ENCODE data around the gene OR6P1. TPM values are rescaled to one million over a fixed set of nuclear protein-coding genes. Genes with fewer than 3 reads are reported as not detected.

The OR6P1 gene, protein sequence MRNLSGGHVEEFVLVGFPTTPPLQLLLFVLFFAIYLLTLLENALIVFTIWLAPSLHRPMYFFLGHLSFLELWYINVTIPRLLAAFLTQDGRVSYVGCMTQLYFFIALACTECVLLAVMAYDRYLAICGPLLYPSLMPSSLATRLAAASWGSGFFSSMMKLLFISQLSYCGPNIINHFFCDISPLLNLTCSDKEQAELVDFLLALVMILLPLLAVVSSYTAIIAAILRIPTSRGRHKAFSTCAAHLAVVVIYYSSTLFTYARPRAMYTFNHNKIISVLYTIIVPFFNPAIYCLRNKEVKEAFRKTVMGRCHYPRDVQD
- not detected in 2 replicates for total RNA-seq

DNA sequence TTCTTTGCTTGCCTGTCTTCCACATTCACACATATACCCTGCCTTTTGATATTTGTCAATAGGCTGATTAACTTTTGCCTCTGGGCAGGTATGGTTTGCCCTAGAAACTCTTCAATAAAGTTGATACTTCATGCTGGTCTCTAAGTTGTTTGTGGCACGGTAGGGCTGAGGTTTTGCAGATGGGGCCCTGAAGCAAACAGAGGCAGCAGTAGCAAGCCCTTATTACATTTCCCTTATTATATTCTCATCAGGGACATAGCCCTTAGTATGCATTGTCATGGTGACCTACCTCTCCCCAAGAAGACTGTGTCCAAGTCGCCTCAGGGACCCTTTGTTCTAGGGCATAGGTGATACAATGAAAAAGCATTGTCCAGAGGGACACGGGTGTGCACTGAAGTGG lies at the start of gene OR6P1:
Gene OR6P1, minus strand, starts transcription at position 101 of the 400 bp plus-strand sequence. CDS start 6,976 bp downstream, outside the sequence.
- intact Hi-C loops (cut with micrococcal nuclease), result no loop called here

GRCh38 chr1:158613764-158614163 lies 43.4 kb upstream of the OR6P1 start:
- intact Hi-C loops (cut with micrococcal nuclease), result no loop called here

GRCh38 chr1:158611916-158612315 lies 41.5 kb upstream of the OR6P1 start:
- intact Hi-C loops (cut with micrococcal nuclease), result no loop called here

- intact Hi-C loops (cut with micrococcal nuclease), result no loop called here
Measured at GRCh38 chr1:158607296-158607695, 36.9 kb upstream of the OR6P1 start.

- intact Hi-C loops (cut with micrococcal nuclease), result no loop called here
Measured at GRCh38 chr1:158604968-158605367, 34.6 kb upstream of the OR6P1 start, which contains the start of gene OR10Z1. OR10Z1 (plus strand) TSS chr1:158605268; CDS start chr1:158606439, 1,171 bp downstream.

DNA sequence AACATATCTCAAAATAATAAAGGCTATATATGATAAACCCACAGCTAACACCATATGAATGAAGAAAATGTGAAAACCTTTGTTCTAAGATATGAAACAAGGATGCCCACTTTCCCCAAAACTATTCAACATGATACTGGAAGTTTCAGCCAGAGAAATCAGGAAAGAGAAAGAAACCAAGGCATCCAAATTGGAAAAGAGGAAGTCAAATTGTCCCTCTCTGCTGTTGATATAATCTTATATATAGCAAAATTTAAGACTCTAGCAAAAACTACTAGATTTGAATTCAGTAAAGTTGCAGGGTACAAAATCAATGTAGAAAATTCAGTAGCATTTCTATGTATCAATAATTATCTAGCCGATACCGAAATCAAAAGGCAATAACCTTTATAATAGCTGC lies 30.4 kb upstream of the OR6P1 start:
- intact Hi-C loops (cut with micrococcal nuclease), result no loop called here

GRCh38 chr1:158586942-158587341 lies 16.6 kb upstream of the OR6P1 start:
- intact Hi-C loops (cut with micrococcal nuclease), result no loop called here

GRCh38 chr1:158583962-158584361 lies 13.6 kb upstream of the OR6P1 start:
- intact Hi-C loops (cut with micrococcal nuclease), result no loop called here

DNA sequence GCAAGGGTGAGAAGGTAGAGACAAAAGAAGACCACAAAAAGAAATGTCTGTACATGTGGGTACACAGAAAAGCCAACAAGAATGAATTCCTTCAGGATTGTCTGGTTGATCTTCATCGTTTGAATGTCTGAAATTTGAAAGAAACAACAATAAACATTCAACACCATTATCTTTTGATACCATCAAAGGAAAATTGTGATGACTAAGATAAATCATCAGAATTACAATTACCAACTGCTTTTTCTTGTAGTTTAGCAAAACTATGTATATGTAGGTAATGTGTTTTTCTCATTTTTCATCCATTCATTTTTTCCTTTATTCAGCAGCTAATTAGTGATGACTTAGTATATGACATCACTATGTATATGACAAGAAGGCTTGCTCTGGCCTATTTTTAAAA lies 9.4 kb upstream of the OR6P1 start, which contains the start of gene OR10X1:
Gene OR10X1, minus strand, starts transcription at position 167 of the 400 bp plus-strand sequence. Its CDS starts 0 bp downstream, at position 167.
- intact Hi-C loops (cut with micrococcal nuclease), result no loop called here

- intact Hi-C loops (cut with micrococcal nuclease), result no loop called here
Measured at GRCh38 chr1:158577561-158577960, 7.2 kb upstream of the OR6P1 start.

- intact Hi-C loops (cut with micrococcal nuclease), result no loop called here
Measured at GRCh38 chr1:158572226-158572625, 1.8 kb upstream of the OR6P1 start.

- intact Hi-C loops (cut with micrococcal nuclease), result no loop called here
Measured at GRCh38 chr1:158564608-158565007, 5.8 kb downstream of the OR6P1 start.

- intact Hi-C loops (cut with micrococcal nuclease), result no loop called here
Measured at GRCh38 chr1:158563853-158564252, 6.5 kb downstream of the OR6P1 start.

DNA sequence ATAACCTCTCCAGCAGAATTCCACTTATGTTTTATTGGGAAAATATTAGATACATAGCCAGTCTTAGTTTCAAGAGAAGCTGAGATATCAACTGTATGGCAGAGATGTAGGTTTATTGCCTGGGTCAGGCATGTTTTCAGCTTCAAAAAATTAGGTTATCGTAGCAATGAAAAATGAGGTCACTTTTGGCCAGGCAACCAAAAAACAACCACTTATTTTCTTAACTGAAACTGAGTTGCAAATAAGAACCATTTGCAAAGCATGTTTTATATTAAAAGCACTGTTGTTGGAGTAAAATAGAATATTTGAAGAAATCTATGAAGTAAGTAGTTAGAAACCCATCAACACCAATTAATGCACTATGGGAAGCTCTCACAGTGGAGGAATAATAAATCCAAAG lies 10.7 kb downstream of the OR6P1 start:
- intact Hi-C loops (cut with micrococcal nuclease), result no loop called here

GRCh38 chr1:158554352-158554751 lies 16.0 kb downstream of the OR6P1 start, which contains the start of gene OR6Y1:
OR6Y1 (minus strand) TSS chr1:158554405; CDS start chr1:158548105, 6,300 bp downstream.
- intact Hi-C loops (cut with micrococcal nuclease), result no loop called here

DNA sequence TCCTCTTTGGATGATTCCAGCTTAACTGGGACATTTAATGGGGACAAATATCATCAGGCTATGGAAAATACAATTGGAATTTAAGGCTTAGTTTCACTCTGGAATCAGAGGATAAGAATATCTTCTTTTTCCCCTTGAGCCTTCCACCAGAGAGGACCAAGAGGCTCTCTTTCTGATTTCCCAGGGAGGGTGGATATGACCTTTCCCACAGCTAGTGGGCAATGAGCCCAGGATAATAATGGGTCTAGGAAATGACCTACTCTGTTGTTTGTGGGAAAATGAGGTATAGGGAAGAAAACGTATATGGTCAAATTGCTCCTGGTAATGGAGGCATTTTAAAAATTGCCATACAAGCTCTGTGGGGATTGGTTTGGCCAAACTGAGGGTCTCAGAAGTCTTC lies 18.1 kb downstream of the OR6P1 start:
- intact Hi-C loops (cut with micrococcal nuclease), result no loop called here

DNA sequence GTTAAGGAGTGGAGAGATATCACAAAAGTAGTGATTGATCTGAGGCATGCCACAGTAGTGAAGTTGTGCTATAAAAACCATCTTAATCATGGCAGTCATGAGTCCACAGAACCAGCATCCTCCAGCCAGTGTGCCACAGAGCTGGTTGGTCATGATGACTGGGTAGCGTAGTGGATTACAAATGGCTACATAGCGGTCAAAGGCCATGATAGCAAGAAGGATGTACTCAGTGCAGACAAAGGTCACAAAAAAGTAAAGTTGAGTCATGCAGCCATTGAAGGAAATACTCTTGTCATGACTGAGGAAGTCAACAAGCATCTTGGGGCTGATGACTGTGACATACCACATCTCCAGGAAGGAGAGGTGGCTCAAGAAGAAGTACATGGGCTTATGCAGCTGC lies 22.8 kb downstream of the OR6P1 start:
- intact Hi-C loops (cut with micrococcal nuclease), result no loop called here

GRCh38 chr1:158537609-158538008 lies 32.8 kb downstream of the OR6P1 start:
- intact Hi-C loops (cut with micrococcal nuclease), result no loop called here

- intact Hi-C loops (cut with micrococcal nuclease), result no loop called here
Measured at GRCh38 chr1:158534496-158534895, 35.9 kb downstream of the OR6P1 start.

- intact Hi-C loops (cut with micrococcal nuclease), result no loop called here
Measured at GRCh38 chr1:158527190-158527815, 43.1 kb downstream of the OR6P1 start.

- intact Hi-C loops (cut with micrococcal nuclease), result no loop called here
Measured at GRCh38 chr1:158521666-158522058, 48.7 kb downstream of the OR6P1 start.

- intact Hi-C loops (cut with micrococcal nuclease), result no loop called here
Measured at GRCh38 chr1:158520955-158521665, 49.3 kb downstream of the OR6P1 start.

Measured in T-helper 2 cell treated with Interferon-gamma antibody and Interleukin-4, amounts not matched to agents 100 ng/mL and 5 ng/mL, for 36 hours (primary cell).